GM13976 (cell line): Measurements from ENCODE around the gene SLC25A33.
A peak's percentile ranks its signal among the peaks of the same experiment; 100 is the strongest.

ENCODE experiments used
- DNase-seq: peaks from one replicate; pipeline ENCODE4 v3.0.0; 2012; ENCODE audit warnings: low spot score
- CTCF ChIP-seq: IDR thresholded peaks from 2 replicates; pipeline ENCODE4 v1.5.1; 2012; ENCODE audit warnings: borderline replicate concordance, mild to moderate bottlenecking; ENCODE audit not compliant: insufficient read depth; ENCODE audit errors: extremely low read depth, missing control alignments, control extremely low read depth
- in situ Hi-C: fragments of 300-500 bp; cut with MboI; formaldehyde crosslinking; loops from one replicate; pipeline ENCODE4 v1.12.0; 2022; ENCODE audit warnings: low sequenced_read_pairs, mixed read lengths, inconsistent platforms; ENCODE audit not compliant: unreplicated experiment

SLC25A33 gene

GRCh38 chr1:9538669-9539164 is 548 bp upstream of the SLC25A33 start:
- in situ Hi-C loops, result no loop called here
- no peak for DNase-seq
- TF ChIP-seq CTCF, result no peak

- no peak for TF ChIP-seq CTCF
- DNase-seq, result peak; percentile 83
- in situ Hi-C loops, result no loop called here
Measured at GRCh38 chr1:9539829-9540550, 725 bp downstream of the SLC25A33 start.

GRCh38 chr1:9542430-9542829 is 3.2 kb downstream of the SLC25A33 start:
- DNase-seq, result no peak
- no peak for TF ChIP-seq CTCF

GRCh38 chr1:9544926-9545325 is 5.7 kb downstream of the SLC25A33 start:
- no peak for TF ChIP-seq CTCF
- in situ Hi-C loops, result no loop called here
- DNase-seq, result no peak

More at GRCh38 chr1:9542430-9542829, 3.2 kb downstream of the SLC25A33 start:
- in situ Hi-C loops, result no loop called here

- in situ Hi-C loops, result no loop called here
- no peak for DNase-seq
- TF ChIP-seq CTCF, result no peak
Measured at GRCh38 chr1:9549955-9550546, 10.8 kb downstream of the SLC25A33 start.

GRCh38 chr1:9551984-9552383 is 12.7 kb downstream of the SLC25A33 start:
- in situ Hi-C loops, result no loop called here
- no peak for TF ChIP-seq CTCF
- DNase-seq, result no peak

- TF ChIP-seq CTCF, result no peak
- no peak for DNase-seq
- in situ Hi-C loops, result no loop called here
Measured at GRCh38 chr1:9553736-9554144, 14.5 kb downstream of the SLC25A33 start.
